NCI-H2029 (cell line): ENCODE measurements around the gene CECR2.
"Not testable (repeated sequence)": the region's sequence is repeated elsewhere in the genome, so short reads cannot be mapped to it uniquely, and the experiment has no call there.

Experiments
- DNase-seq: peaks from one replicate; lab custom pipeline; 2025; lab: John Stamatoyannopoulos, UW

CECR2 gene

GRCh38 chr22:17513612-17514011, 144.4 kb downstream of the CECR2 start:
- DNase-seq = no peak

GRCh38 chr22:17514084-17514483, 144.8 kb downstream of the CECR2 start:
- DNase-seq = no peak

GRCh38 chr22:17518406-17518805, 149.1 kb downstream of the CECR2 start:
- DNase-seq = no peak

- not testable (repeated sequence) for DNase-seq
Observed at GRCh38 chr22:17521971-17522370, 152.7 kb downstream of the CECR2 start.

GRCh38 chr22:17523925-17524324, 154.7 kb downstream of the CECR2 start:
- DNase-seq = no peak

- no peak for DNase-seq
Observed at GRCh38 chr22:17536269-17536668, 167.0 kb downstream of the CECR2 start.

- no peak for DNase-seq
Observed at GRCh38 chr22:17537155-17537554, 167.9 kb downstream of the CECR2 start.

- no peak for DNase-seq
Observed at GRCh38 chr22:17540481-17540880, 171.2 kb downstream of the CECR2 start.

- no peak for DNase-seq
Observed at GRCh38 chr22:17541476-17541875, 172.2 kb downstream of the CECR2 start.

GRCh38 chr22:17542452-17542851, 173.2 kb downstream of the CECR2 start:
- no peak for DNase-seq

GRCh38 chr22:17548010-17548755, 178.9 kb downstream of the CECR2 start:
- no peak for DNase-seq

GRCh38 chr22:17548756-17549035, 179.4 kb downstream of the CECR2 start:
- DNase-seq = no peak

- DNase-seq = no peak
Observed at GRCh38 chr22:17549183-17549582, 179.9 kb downstream of the CECR2 start.

GRCh38 chr22:17549655-17550054, 180.4 kb downstream of the CECR2 start:
- no peak for DNase-seq

- DNase-seq = no peak
Observed at GRCh38 chr22:17552737-17553136, 183.5 kb downstream of the CECR2 start.

- no peak for DNase-seq
Observed at GRCh38 chr22:17554814-17555213, 185.6 kb downstream of the CECR2 start.

- DNase-seq = no peak
Observed at GRCh38 chr22:17559188-17559587, 189.9 kb downstream of the CECR2 start.

GRCh38 chr22:17562906-17563870, 193.9 kb downstream of the CECR2 start, which contains the start of gene SLC25A18:
SLC25A18 (plus strand) TSS chr22:17563498; CDS start chr22:17579945, 16,447 bp downstream.
- no peak for DNase-seq

- DNase-seq = no peak
Observed at GRCh38 chr22:17563936-17564391, 194.7 kb downstream of the CECR2 start.

- not testable (repeated sequence) for DNase-seq
Observed at GRCh38 chr22:17566016-17566687, 196.9 kb downstream of the CECR2 start.

GRCh38 chr22:17566776-17567175, 197.5 kb downstream of the CECR2 start:
- no peak for DNase-seq

- peak; percentile 16 for DNase-seq
Observed at GRCh38 chr22:17569971-17570511, 200.8 kb downstream of the CECR2 start.
